ENCODE measurements around the gene TOR4A. TPM values are rescaled to one million over a fixed set of nuclear protein-coding genes. Genes with fewer than 3 reads are reported as not detected.

The TOR4A gene
- total RNA-seq, 1 experiment from 2014 or later = 28.9 TPM

- H3K27ac ChIP-seq (ENCODE audit: low read length) = peak overlapping the region; percentile 58
- H3K27me3 ChIP-seq (ENCODE audit: low read length) = no peaks in the 10 kb centered on the region
- H3K9me3 ChIP-seq (ENCODE audit: low read length) = no peaks in the 10 kb centered on the region
- TF ChIP-seq, protein P1, sequence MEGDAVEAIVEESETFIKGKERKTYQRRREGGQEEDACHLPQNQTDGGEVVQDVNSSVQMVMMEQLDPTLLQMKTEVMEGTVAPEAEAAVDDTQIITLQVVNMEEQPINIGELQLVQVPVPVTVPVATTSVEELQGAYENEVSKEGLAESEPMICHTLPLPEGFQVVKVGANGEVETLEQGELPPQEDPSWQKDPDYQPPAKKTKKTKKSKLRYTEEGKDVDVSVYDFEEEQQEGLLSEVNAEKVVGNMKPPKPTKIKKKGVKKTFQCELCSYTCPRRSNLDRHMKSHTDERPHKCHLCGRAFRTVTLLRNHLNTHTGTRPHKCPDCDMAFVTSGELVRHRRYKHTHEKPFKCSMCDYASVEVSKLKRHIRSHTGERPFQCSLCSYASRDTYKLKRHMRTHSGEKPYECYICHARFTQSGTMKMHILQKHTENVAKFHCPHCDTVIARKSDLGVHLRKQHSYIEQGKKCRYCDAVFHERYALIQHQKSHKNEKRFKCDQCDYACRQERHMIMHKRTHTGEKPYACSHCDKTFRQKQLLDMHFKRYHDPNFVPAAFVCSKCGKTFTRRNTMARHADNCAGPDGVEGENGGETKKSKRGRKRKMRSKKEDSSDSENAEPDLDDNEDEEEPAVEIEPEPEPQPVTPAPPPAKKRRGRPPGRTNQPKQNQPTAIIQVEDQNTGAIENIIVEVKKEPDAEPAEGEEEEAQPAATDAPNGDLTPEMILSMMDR (conservative IDR thresholded peaks at IDR 0.05; ENCODE audit: low read depth, low read length) = no peak
- TF ChIP-seq EZH2phosphoT487 (IDR thresholded peaks at IDR 0.05; ENCODE audit: borderline replicate concordance, low read length) (no peak), EZH2 (IDR thresholded peaks at IDR 0.05; ENCODE audit: low read length, unreplicated experiment) (no peak)
- H3K9ac ChIP-seq (ENCODE audit: low read length) = peak overlapping the region; percentile 80
- DNase-seq (peak; percentile 51), ATAC-seq (peak; percentile 49; the same call in 1 of the 2 replicates)
- ChIA-PET CTCF (interaction anchor here (0.8 kb wide), 1 partner anchor 22 kb away, joined by 4 read pairs; no protein-coding TSS in a partner anchor), POLR2A (ENCODE audit: unreplicated experiment) (no interaction called here)
- peak overlapping the region; percentile 35; the same call in 1 of the 2 replicates for H3K4me3 ChIP-seq (ENCODE audit: low read length)
- H3K79me2 ChIP-seq (ENCODE audit: low read length) = no peaks in the 10 kb centered on the region
- H2AFZ ChIP-seq (ENCODE audit: low read length) = no peak overlapping the region
- BruUV-seq (replicated peaks) = no TSS peak
- peak overlapping the region; percentile 59; the same call in 1 of the 2 replicates for H3K4me2 ChIP-seq (ENCODE audit: low read length)
- H3K9me2 ChIP-seq (replicated peaks; ENCODE audit: low read length) = no peaks in the 10 kb centered on the region
- no peaks in the 10 kb centered on the region for H3K36me3 ChIP-seq (ENCODE audit: low read depth, low read length)
- H3F3A ChIP-seq (ENCODE audit: low read length, unreplicated experiment) = no peaks in the 10 kb centered on the region
- H4K20me1 ChIP-seq (ENCODE audit: low read length) = no peaks in the 10 kb centered on the region
- intact Hi-C loops (cut with micrococcal nuclease) = no loop called here
- H3K4me1 ChIP-seq (ENCODE audit: insufficient read depth, low read length) = peaks cover 15% of the 10 kb centered on the region
These were observed 38.8 kb downstream of the TOR4A start for GRCh38 chr9:137316012-137316981.

DNA sequence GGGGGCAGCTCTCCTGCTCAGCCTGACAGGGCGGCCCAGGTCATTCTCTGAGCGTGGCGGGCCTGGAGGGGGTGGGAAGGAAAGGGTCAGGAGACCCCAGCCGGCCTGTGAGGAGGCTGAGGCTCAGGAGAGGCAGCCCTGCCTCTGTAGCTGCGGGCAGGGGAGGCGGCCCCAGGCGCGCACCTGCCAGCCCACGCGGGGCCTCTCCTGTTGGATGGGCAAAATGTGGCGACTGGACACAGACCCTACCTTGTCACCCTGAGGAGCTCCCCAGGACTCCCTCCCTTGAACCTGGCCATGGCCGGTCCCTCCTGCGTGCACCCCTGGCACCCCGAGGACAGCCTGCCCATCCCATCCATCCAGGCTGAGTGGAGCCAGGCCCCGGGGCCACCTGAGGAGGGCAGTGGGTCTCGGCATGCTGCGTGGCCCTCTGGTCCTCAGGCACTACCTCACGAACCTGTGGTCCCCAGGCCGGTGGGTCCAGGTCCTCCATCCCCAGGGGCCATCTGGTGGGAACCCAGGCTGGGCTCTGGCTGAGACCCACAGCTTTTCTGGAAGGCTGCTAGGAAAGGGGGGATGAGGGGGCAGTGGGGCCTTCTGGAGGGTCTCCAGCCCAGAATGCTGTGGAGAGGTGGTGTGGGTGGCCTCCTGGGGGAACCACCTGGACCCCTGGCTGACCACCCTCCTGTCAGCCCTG lies 39.6 kb downstream of the TOR4A start:
- ChIA-PET CTCF (no interaction called here), POLR2A (ENCODE audit: unreplicated experiment) (no interaction called here)
- H3K27me3 ChIP-seq (ENCODE audit: low read length) = no peaks in the 10 kb centered on the region
- no peaks in the 10 kb centered on the region for H3K9me2 ChIP-seq (replicated peaks; ENCODE audit: low read length)
- H3K4me1 ChIP-seq (ENCODE audit: insufficient read depth, low read length) = peaks cover 9% of the 10 kb centered on the region; the same call in 1 of the 2 replicates
- no peak overlapping the region for H3K4me3 ChIP-seq (ENCODE audit: low read length)
- H4K20me1 ChIP-seq (ENCODE audit: low read length) = no peaks in the 10 kb centered on the region
- ATAC-seq (no peak), DNase-seq (no peak)
- BruUV-seq (replicated peaks) = no TSS peak
- intact Hi-C loops (cut with micrococcal nuclease) = no loop called here
- H3K79me2 ChIP-seq (ENCODE audit: low read length) = no peaks in the 10 kb centered on the region
- H3K9ac ChIP-seq (ENCODE audit: low read length) = no peak overlapping the region
- H3K9me3 ChIP-seq (ENCODE audit: low read length) = no peaks in the 10 kb centered on the region
- no peak overlapping the region for H3K27ac ChIP-seq (ENCODE audit: low read length)
- TF ChIP-seq, protein P1 (conservative IDR thresholded peaks at IDR 0.05; ENCODE audit: low read depth, low read length) = no peak
- TF ChIP-seq EZH2phosphoT487 (IDR thresholded peaks at IDR 0.05; ENCODE audit: borderline replicate concordance, low read length) (no peak), EZH2 (IDR thresholded peaks at IDR 0.05; ENCODE audit: low read length, unreplicated experiment) (no peak)
- no peaks in the 10 kb centered on the region for H3F3A ChIP-seq (ENCODE audit: low read length, unreplicated experiment)
- H3K4me2 ChIP-seq (ENCODE audit: low read length) = no peak overlapping the region
- H2AFZ ChIP-seq (ENCODE audit: low read length) = no peak overlapping the region
- H3K36me3 ChIP-seq (ENCODE audit: low read depth, low read length) = no peaks in the 10 kb centered on the region
